HT1080 (cell line): Measurements from ENCODE around the gene TAAR5. TPM values are rescaled to one million over a fixed set of nuclear protein-coding genes. Genes with fewer than 3 reads are reported as not detected.
"Not testable (repeated sequence)": the region's sequence is repeated elsewhere in the genome, so short reads cannot be mapped to it uniquely, and the experiment has no call there.

Experiments
- DNase-seq: peaks from one replicate; pipeline ENCODE4 v3.0.0-alpha.2; 2015; ENCODE audit warnings: low read depth
- small RNA-seq: library from RNA; depleted of rRNA; stranded (forward); fragments of <200 nt; gene quantifications from one replicate; pipeline ENCODE3, GENCODE V24; 2014
- total RNA-seq: library from RNA; depleted of rRNA; stranded (reverse); fragments of >200 nt; shearing (Covaris generic); gene quantifications from 2 replicates; pipeline ENCODE4 v1.2.3, GENCODE V29; 2014; rRNA removed

TAAR5 gene
- total RNA-seq, 1 experiment from 2014 or later = not detected

- DNase-seq = no peak
Observed at GRCh38 chr6:132571774-132572173, 17.8 kb downstream of the TAAR5 start.

- DNase-seq = no peak
Observed at GRCh38 chr6:132570221-132570777, 19.2 kb downstream of the TAAR5 start, which contains the start of gene TAAR6. TSS of gene TAAR6 (plus strand) at chr6:132570322. CDS start at chr6:132570322, 0 bp downstream.

GRCh38 chr6:132569170-132569569 is 20.4 kb downstream of the TAAR5 start:
- no peak for DNase-seq

GRCh38 chr6:132568611-132569010 is 20.9 kb downstream of the TAAR5 start:
- no peak for DNase-seq

GRCh38 chr6:132567566-132567965 is 22.0 kb downstream of the TAAR5 start:
- DNase-seq = no peak

- DNase-seq = no peak
Observed at GRCh38 chr6:132566404-132566803, 23.1 kb downstream of the TAAR5 start.

- not testable (repeated sequence) for DNase-seq
Observed at GRCh38 chr6:132560087-132560486, 29.5 kb downstream of the TAAR5 start.

- DNase-seq = no peak
Observed at GRCh38 chr6:132552372-132552771, 37.2 kb downstream of the TAAR5 start, which contains the start of gene TAAR8. TSS of gene TAAR8 (plus strand) at chr6:132552672. CDS start at chr6:132552693, 21 bp downstream.

GRCh38 chr6:132551214-132551613 is 38.3 kb downstream of the TAAR5 start:
- no peak for DNase-seq

- DNase-seq = no peak
Observed at GRCh38 chr6:132548746-132549463, 40.6 kb downstream of the TAAR5 start.

- no peak for DNase-seq
Observed at GRCh38 chr6:132544826-132545225, 44.7 kb downstream of the TAAR5 start.

Small RNA genes lying within 50 kb of the gene (small RNA-seq; reads per million reads assigned to genes)
- gene TAAR7P = not detected

Other genes with a start within 250 kb of the TAAR5 start
- gene MOXD1, start 188.3 kb downstream of the TAAR5 start, total RNA-seq = 4.0 and 6.1 TPM in 2 replicates
- gene STX7, start 76.6 kb downstream of the TAAR5 start, total RNA-seq = 19.7 and 23.4 TPM in 2 replicates
- gene TAAR9, start 51.5 kb downstream of the TAAR5 start, total RNA-seq = not detected in 2 replicates
- gene TAAR8, start 37.1 kb downstream of the TAAR5 start, total RNA-seq = not detected in 2 replicates
- gene TAAR6, start 19.4 kb downstream of the TAAR5 start, total RNA-seq = not detected in 2 replicates
- gene TAAR2, start 34.5 kb upstream of the TAAR5 start, total RNA-seq = not detected in 2 replicates
- gene TAAR1, start 69.4 kb upstream of the TAAR5 start, total RNA-seq = not detected in 2 replicates
- gene VNN1, start 124.3 kb upstream of the TAAR5 start, total RNA-seq = 0.05 and 0.27 TPM in 2 replicates
- gene VNN2, start 168.2 kb upstream of the TAAR5 start, total RNA-seq = 0.08 and 0.10 TPM in 2 replicates
- 4.5 and 5.5 TPM in 2 replicates for gene SLC18B1, start 208.9 kb upstream of the TAAR5 start, total RNA-seq
- 2,136 and 3,212 TPM in 2 replicates for gene RPS12, start 224.8 kb upstream of the TAAR5 start, total RNA-seq